HepG2 (cell line): ENCODE data around the gene GSTM4. TPM values are rescaled to one million over a fixed set of nuclear protein-coding genes. Genes with fewer than 3 reads are reported as not detected.

ENCODE experiments used
- ATRX ChIP-seq: sonication (generic); formaldehyde crosslinking; IDR thresholded peaks from 2 replicates; pipeline ENCODE4 v1.4.0; 2020; ENCODE audit warnings: missing genetic modification reagents, borderline replicate concordance
- FOXP1 ChIP-seq, 2 experiments: fragments of 450-650 bp in 1 of 2; IDR thresholded peaks; 2 replicates each; pipeline ENCODE4 v1.6.1; 2017 to 2018; ENCODE audit warnings: antibody characterized with exemption in 1 of 2
- FOXP4 ChIP-seq: sonication (generic); formaldehyde crosslinking; IDR thresholded peaks from 2 replicates; pipeline ENCODE4 v1.4.0; 2020; ENCODE audit warnings: missing genetic modification reagents
- GTF3A ChIP-seq: sonication (generic); formaldehyde crosslinking; conservative IDR thresholded peaks from 2 replicates; pipeline ENCODE4 v1.4.0; 2020; ENCODE audit warnings: mild to moderate bottlenecking, missing genetic modification reagents
- HOXA3 ChIP-seq: sonication (generic); formaldehyde crosslinking; IDR thresholded peaks from 2 replicates; pipeline ENCODE4 v1.5.0; 2020; ENCODE audit warnings: missing genetic modification reagents
- KAT7 ChIP-seq: IDR thresholded peaks from 2 replicates; pipeline ENCODE4 v1.6.1; 2018; ENCODE audit warnings: borderline replicate concordance, missing compliant biosample characterization
- KLF13 ChIP-seq: sonication (generic); formaldehyde crosslinking; IDR thresholded peaks from 2 replicates; pipeline ENCODE4 v1.4.0; 2020; ENCODE audit warnings: mild to moderate bottlenecking, missing genetic modification reagents
- KMT2B ChIP-seq: IDR thresholded peaks from 2 replicates; pipeline ENCODE4 v1.6.1; 2016; ENCODE audit warnings: missing genetic modification reagents, missing compliant biosample characterization
- MLLT10 ChIP-seq: sonication (generic); formaldehyde crosslinking; IDR thresholded peaks from 2 replicates; pipeline ENCODE4 v1.4.0; 2020; ENCODE audit warnings: missing genetic modification reagents
- MZF1 ChIP-seq: sonication (generic); formaldehyde crosslinking; IDR thresholded peaks from 2 replicates; pipeline ENCODE4 v1.8.1; 2023; ENCODE audit warnings: mild to moderate bottlenecking, missing genetic modification reagents, borderline replicate concordance
- ONECUT2 ChIP-seq: sonication (generic); formaldehyde crosslinking; IDR thresholded peaks from 2 replicates; pipeline ENCODE4 v1.4.0; 2020; ENCODE audit warnings: missing genetic modification reagents
- POGK ChIP-seq: sonication (generic); formaldehyde crosslinking; conservative IDR thresholded peaks from 2 replicates; pipeline ENCODE4 v1.8.0; 2022; ENCODE audit warnings: mild to moderate bottlenecking, moderate library complexity, missing genetic modification reagents
- PRDM4 ChIP-seq: sonication (generic); formaldehyde crosslinking; IDR thresholded peaks from 2 replicates; pipeline ENCODE4 v1.9.0; 2021; ENCODE audit warnings: missing genetic modification reagents, borderline replicate concordance
- RFX5 ChIP-seq: IDR thresholded peaks from 2 replicates; pipeline ENCODE4 v1.6.1; 2011; ENCODE audit warnings: low read depth, low read length, improper control_type of control experiment
- SALL2 ChIP-seq: sonication (generic); formaldehyde crosslinking; IDR thresholded peaks from 2 replicates; pipeline ENCODE4 v1.8.1; 2023; ENCODE audit warnings: mild to moderate bottlenecking, missing genetic modification reagents, inconsistent platforms
- ZFP62 ChIP-seq: sonication (generic); formaldehyde crosslinking; IDR thresholded peaks from 2 replicates; pipeline ENCODE4 v1.4.0; 2020; ENCODE audit warnings: missing genetic modification reagents
- ZKSCAN5 ChIP-seq: sonication (generic); formaldehyde crosslinking; IDR thresholded peaks from 2 replicates; pipeline ENCODE4 v1.5.1; 2020; ENCODE audit warnings: mild to moderate bottlenecking, missing genetic modification reagents
- ZNF367 ChIP-seq: sonication (generic); formaldehyde crosslinking; IDR thresholded peaks from 2 replicates; pipeline ENCODE4 v1.4.0; 2020; ENCODE audit warnings: missing genetic modification reagents, borderline replicate concordance
- ZNF383 ChIP-seq: sonication (generic); formaldehyde crosslinking; IDR thresholded peaks from 2 replicates; pipeline ENCODE4 v1.4.0; 2020; ENCODE audit warnings: missing genetic modification reagents, mild to moderate bottlenecking, borderline replicate concordance
- ZNF44 ChIP-seq: sonication (generic); formaldehyde crosslinking; IDR thresholded peaks from 2 replicates; pipeline ENCODE4 v1.5.1; 2020; ENCODE audit warnings: mild to moderate bottlenecking, missing genetic modification reagents
- ZNF703 ChIP-seq: sonication (generic); formaldehyde crosslinking; IDR thresholded peaks from 2 replicates; pipeline ENCODE4 v1.5.1; 2020; ENCODE audit warnings: missing genetic modification reagents, mild to moderate bottlenecking, moderate library complexity, borderline replicate concordance
- ZNF713 ChIP-seq: sonication (generic); formaldehyde crosslinking; IDR thresholded peaks from 2 replicates; pipeline ENCODE4 v1.4.0; 2020; ENCODE audit warnings: mild to moderate bottlenecking, missing genetic modification reagents
- ZNF761 ChIP-seq: sonication (generic); formaldehyde crosslinking; conservative IDR thresholded peaks from 2 replicates; pipeline ENCODE4 v1.4.0; 2020; ENCODE audit warnings: mild to moderate bottlenecking, missing genetic modification reagents
- polyA plus RNA-seq, 8 experiments: library from polyadenylated mRNA; depleted of rRNA in 3 of 8; stranded (reverse) in 7 of 8; unstranded in 1 of 8; fragments of >200 nt; fragmentation: Illumina TruSeq in 4 of 8; extraction: Trizol in 4 of 8; gene quantifications; 2 replicates each; pipeline versions ENCODE4 v1.2.1 to v1.2.3, GENCODE V29; 2011 to 2016; ENCODE audit warnings: low read depth in 4 of 8, missing spikeins in 1 of 8, mixed read lengths in 1 of 8; ENCODE audit not compliant: insufficient read depth in 1 of 8
- total RNA-seq, 5 experiments: library from RNA; depleted of rRNA; stranded (reverse); fragments of >200 nt; fragmentation: Illumina TruSeq; extraction: Trizol; gene quantifications; 2 replicates each; pipeline ENCODE4 v1.2.3, GENCODE V29; 2016; ENCODE audit warnings: low read depth in 1 of 5

The GSTM4 gene
- total and polyA plus RNA-seq, 2 of the 13 experiments (the other 11 are each of a cell fraction or from before 2014, with no cell fraction given), result 25.3 to 40.8 TPM

- TF ChIP-seq KMT2B (CRISPR knock-in tag), result peak; percentile 87
- TF ChIP-seq SALL2 (CRISPR knock-in tag), result no peak; the same call in 1 of the 2 replicates
- no peak for TF ChIP-seq ZNF367
- TF ChIP-seq ZNF761 (CRISPR knock-in tag), result no peak
- TF ChIP-seq ZFP62, result no peak
- no peak for TF ChIP-seq ONECUT2 (CRISPR knock-in tag)
- no peak for TF ChIP-seq FOXP1 (IDR thresholded peaks at IDR 0.05)
- TF ChIP-seq FOXP1 (CRISPR knock-in tag; IDR thresholded peaks at IDR 0.05), result no peak
- TF ChIP-seq KLF13, result no peak
- peak; percentile 73; the same call in 1 of the 2 replicates for TF ChIP-seq GTF3A (CRISPR knock-in tag)
- TF ChIP-seq HOXA3 (CRISPR knock-in tag), result peak; percentile 69
- peak; percentile 42; the same call in 1 of the 2 replicates for TF ChIP-seq FOXP4
- peak; percentile 87; the same call in 1 of the 2 replicates for TF ChIP-seq KAT7 (CRISPR knock-in tag)
- peak; percentile 65; the same call in 1 of the 2 replicates for TF ChIP-seq POGK
- no peak for TF ChIP-seq PRDM4 (CRISPR knock-in tag)
- TF ChIP-seq ZNF703 (CRISPR knock-in tag), result no peak
- TF ChIP-seq ZNF44, result no peak; the same call in 1 of the 2 replicates
- TF ChIP-seq ZNF383, result no peak
- no peak for TF ChIP-seq RFX5
- no peak for TF ChIP-seq ZNF713
- TF ChIP-seq ATRX (CRISPR knock-in tag), result no peak
- no peak for TF ChIP-seq ZKSCAN5 (CRISPR knock-in tag)
- TF ChIP-seq MLLT10 (CRISPR knock-in tag), result no peak
- no peak for TF ChIP-seq MZF1 (CRISPR knock-in tag)
Observed at GRCh38 chr1:109655615-109656519, at the start of gene GSTM4 (continued).
